Astrocyte (in vitro differentiated cells and primary cell): Measurements from ENCODE around the gene GID8.

Source experiments
- EZH2 ChIP-seq: IDR thresholded peaks from 2 replicates; pipeline ENCODE4 v1.6.1; 2012; ENCODE audit warnings: mild to moderate bottlenecking, low read length, inconsistent platforms; ENCODE audit not compliant: insufficient read depth
- TF ChIP-seq, protein P1 (sequence below): IDR thresholded peaks from 2 replicates; pipeline ENCODE4 v1.5.1; 2011; ENCODE audit warnings: low read depth, mild to moderate bottlenecking, inconsistent platforms, low read length, moderate library complexity; ENCODE audit not compliant: insufficient read depth

DNA sequence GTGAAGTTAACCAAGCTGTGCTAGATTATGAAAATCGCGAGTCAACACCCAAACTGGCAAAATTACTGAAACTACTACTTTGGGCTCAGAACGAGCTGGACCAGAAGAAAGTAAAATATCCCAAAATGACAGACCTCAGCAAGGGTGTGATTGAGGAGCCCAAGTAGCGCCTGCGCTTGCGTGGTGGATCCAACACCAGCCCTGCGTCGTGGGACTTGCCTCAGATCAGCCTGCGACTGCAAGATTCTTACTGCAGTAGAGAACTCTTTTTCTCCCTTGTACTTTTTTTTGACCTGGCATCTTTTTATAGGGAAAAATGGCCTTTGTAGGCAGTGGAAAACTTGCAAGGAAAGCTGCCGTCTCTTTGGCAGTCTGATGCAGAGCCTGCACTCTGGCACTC lies 6.8 kb downstream of the GID8 start:
- TF ChIP-seq, protein P1, sequence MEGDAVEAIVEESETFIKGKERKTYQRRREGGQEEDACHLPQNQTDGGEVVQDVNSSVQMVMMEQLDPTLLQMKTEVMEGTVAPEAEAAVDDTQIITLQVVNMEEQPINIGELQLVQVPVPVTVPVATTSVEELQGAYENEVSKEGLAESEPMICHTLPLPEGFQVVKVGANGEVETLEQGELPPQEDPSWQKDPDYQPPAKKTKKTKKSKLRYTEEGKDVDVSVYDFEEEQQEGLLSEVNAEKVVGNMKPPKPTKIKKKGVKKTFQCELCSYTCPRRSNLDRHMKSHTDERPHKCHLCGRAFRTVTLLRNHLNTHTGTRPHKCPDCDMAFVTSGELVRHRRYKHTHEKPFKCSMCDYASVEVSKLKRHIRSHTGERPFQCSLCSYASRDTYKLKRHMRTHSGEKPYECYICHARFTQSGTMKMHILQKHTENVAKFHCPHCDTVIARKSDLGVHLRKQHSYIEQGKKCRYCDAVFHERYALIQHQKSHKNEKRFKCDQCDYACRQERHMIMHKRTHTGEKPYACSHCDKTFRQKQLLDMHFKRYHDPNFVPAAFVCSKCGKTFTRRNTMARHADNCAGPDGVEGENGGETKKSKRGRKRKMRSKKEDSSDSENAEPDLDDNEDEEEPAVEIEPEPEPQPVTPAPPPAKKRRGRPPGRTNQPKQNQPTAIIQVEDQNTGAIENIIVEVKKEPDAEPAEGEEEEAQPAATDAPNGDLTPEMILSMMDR, result no peak
- TF ChIP-seq EZH2, result no peak
